Measurements from ENCODE around the gene PAX5. TPM values are rescaled to one million over a fixed set of nuclear protein-coding genes. Genes with fewer than 3 reads are reported as not detected.

The PAX5 gene
- total and polyA plus RNA-seq, 2 of the 13 experiments (the other 11 are each of a cell fraction or from before 2014, with no cell fraction given) = not detected

GRCh38 chr9:36914212-36914577 lies 119.9 kb downstream of the PAX5 start:
- Histone ChIP-seq H3K27ac (ENCODE audit: extremely low read length, insufficient read depth, low read length) (no peak overlapping the region), H3K79me2 (ENCODE audit: insufficient read depth, low read length) (no peaks in the 10 kb centered on the region), H3K4me2 (ENCODE audit: low read depth, low read length) (no peak overlapping the region), H3K36me3 (replicated peaks in 1 of 2; ENCODE audit: control insufficient read depth in 1 of 2, insufficient read depth in 2 of 2, low read length in 2 of 2) (no peaks in the 10 kb centered on the region), H4K20me1 (ENCODE audit: insufficient read depth, low read length) (no peaks in the 10 kb centered on the region), H3K27me3 (ENCODE audit: control insufficient read depth in 1 of 2, insufficient read depth in 2 of 2, low read length in 2 of 2) (no peaks in the 10 kb centered on the region; a peak in 1 of 5 replicates), H3K9ac (ENCODE audit: insufficient read depth, low read depth, low read length) (no peak overlapping the region), H3K4me1 (ENCODE audit: insufficient read depth, low read length) (no peaks in the 10 kb centered on the region), H3K4me3 (replicated peaks in 1 of 3; ENCODE audit: insufficient read depth in 1 of 3, low read depth in 2 of 3, low read length in 3 of 3) (no peak overlapping the region), H2AFZ (ENCODE audit: low read length) (no peak overlapping the region), H3K9me3 (ENCODE audit: low read length) (no peaks in the 10 kb centered on the region)
- DNase-seq (ENCODE audit: low spot score) (no peak), FAIRE-seq (no peak), ATAC-seq (no peak)
- ChIA-PET CTCF (ENCODE audit: low intra/inter-chr PET ratio, low total read pairs) (no interaction called here), POLR2A (no interaction called here)
- no TSS peak for BruUV-seq (replicated peaks)
- in situ Hi-C loops (cut with HindIII; ENCODE audit: extremely low pct_ligation_motif_present, low pct_unique_long_range_greater_than_20kb) = no loop called here
- TF ChIP-seq EEA1 (CRISPR knock-in tag; IDR thresholded peaks at IDR 0.05; ENCODE audit: borderline replicate concordance) = no peak
- TF ChIP-seq ZNF350 (CRISPR knock-in tag; IDR thresholded peaks at IDR 0.05; ENCODE audit: borderline replicate concordance, low read depth) = no peak
- no peak for TF ChIP-seq ZNF12 (CRISPR knock-in tag; IDR thresholded peaks at IDR 0.05)
- TF ChIP-seq CAMTA2 (CRISPR knock-in tag; IDR thresholded peaks at IDR 0.05; ENCODE audit: borderline replicate concordance) = no peak
- no peak for TF ChIP-seq NKX3-1 (CRISPR knock-in tag; IDR thresholded peaks at IDR 0.05)
- no peak for TF ChIP-seq RNF219 (CRISPR knock-in tag; IDR thresholded peaks at IDR 0.05)
- TF ChIP-seq LBX2 (CRISPR knock-in tag; IDR thresholded peaks at IDR 0.05; ENCODE audit: borderline replicate concordance) = no peak
- no peak for TF ChIP-seq PBX2 (CRISPR knock-in tag; IDR thresholded peaks at IDR 0.05)
- no peak for TF ChIP-seq FOXC1 (CRISPR knock-in tag; IDR thresholded peaks at IDR 0.05; ENCODE audit: borderline replicate concordance)
- TF ChIP-seq ZNF33B (CRISPR knock-in tag; IDR thresholded peaks at IDR 0.05) = no peak
- no peak for TF ChIP-seq ZNF607 (CRISPR knock-in tag; IDR thresholded peaks at IDR 0.05; ENCODE audit: borderline replicate concordance)
- no peak for TF ChIP-seq NR2F1 (CRISPR knock-in tag; IDR thresholded peaks at IDR 0.05)
- TF ChIP-seq ATF3 (CRISPR knock-in tag; IDR thresholded peaks at IDR 0.05) = no peak
- no peak for TF ChIP-seq ELF3 (CRISPR knock-in tag; IDR thresholded peaks at IDR 0.05)
- TF ChIP-seq ZNF784 (CRISPR knock-in tag; IDR thresholded peaks at IDR 0.05; ENCODE audit: borderline replicate concordance) = no peak
- WGBS (ENCODE audit: low lambda C conversion rate) = 2% methylated on average over 3 of the region's 3 CpGs
- intact Hi-C loops (cut with micrococcal nuclease; ENCODE audit: unreplicated experiment) = no loop called here

Data from HepG2 (cell line).